ENCODE data around the gene FN3K.
A peak's percentile ranks its signal among the peaks of the same experiment; 100 is the strongest.

FN3K gene

GRCh38 chr17:82716203-82717010 lies 19.0 kb upstream of the FN3K start, which contains the start of gene FN3KRP (continued):
- TF ChIP-seq ZNF394 (tag by site-specific recombination; IDR thresholded peaks at IDR 0.05; ENCODE audit: borderline replicate concordance), result peak; percentile 35; the same call in 1 of the 2 replicates
- TF ChIP-seq ZNF48 (tag by site-specific recombination; IDR thresholded peaks at IDR 0.05), result no peak
- no peak for TF ChIP-seq BCL11B (tag by site-specific recombination; IDR thresholded peaks at IDR 0.05; ENCODE audit: low read depth)
- TF ChIP-seq, protein P1, sequence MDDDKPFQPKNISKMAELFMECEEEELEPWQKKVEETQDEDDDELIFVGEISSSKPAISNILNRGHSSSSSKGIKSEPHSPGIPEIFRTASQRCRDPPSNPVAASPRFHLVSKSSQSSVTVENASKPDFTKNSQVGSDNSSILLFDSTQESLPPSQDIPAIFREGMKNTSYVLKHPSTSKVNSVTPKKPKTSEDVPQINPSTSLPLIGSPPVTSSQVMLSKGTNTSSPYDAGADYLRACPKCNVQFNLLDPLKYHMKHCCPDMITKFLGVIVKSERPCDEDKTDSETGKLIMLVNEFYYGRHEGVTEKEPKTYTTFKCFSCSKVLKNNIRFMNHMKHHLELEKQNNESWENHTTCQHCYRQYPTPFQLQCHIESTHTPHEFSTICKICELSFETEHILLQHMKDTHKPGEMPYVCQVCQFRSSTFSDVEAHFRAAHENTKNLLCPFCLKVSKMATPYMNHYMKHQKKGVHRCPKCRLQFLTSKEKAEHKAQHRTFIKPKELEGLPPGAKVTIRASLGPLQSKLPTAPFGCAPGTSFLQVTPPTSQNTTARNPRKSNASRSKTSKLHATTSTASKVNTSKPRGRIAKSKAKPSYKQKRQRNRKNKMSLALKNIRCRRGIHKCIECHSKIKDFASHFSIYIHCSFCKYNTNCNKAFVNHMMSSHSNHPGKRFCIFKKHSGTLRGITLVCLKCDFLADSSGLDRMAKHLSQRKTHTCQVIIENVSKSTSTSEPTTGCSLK (tag by site-specific recombination; IDR thresholded peaks at IDR 0.05), result no peak
- no peak for TF ChIP-seq ZNF843 (tag by site-specific recombination; IDR thresholded peaks at IDR 0.05)
- no peak for TF ChIP-seq ZBTB21 (tag by site-specific recombination; IDR thresholded peaks at IDR 0.05)
- TF ChIP-seq, protein P2, sequence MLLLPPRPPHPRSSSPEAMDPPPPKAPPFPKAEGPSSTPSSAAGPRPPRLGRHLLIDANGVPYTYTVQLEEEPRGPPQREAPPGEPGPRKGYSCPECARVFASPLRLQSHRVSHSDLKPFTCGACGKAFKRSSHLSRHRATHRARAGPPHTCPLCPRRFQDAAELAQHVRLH (tag by site-specific recombination; IDR thresholded peaks at IDR 0.05), result no peak
- TF ChIP-seq ZNF416 (tag by site-specific recombination; IDR thresholded peaks at IDR 0.05), result no peak
- TF ChIP-seq SCRT1 (tag by site-specific recombination; IDR thresholded peaks at IDR 0.05; ENCODE audit: borderline replicate concordance), result no peak
- TF ChIP-seq ZNF488 (tag by site-specific recombination; IDR thresholded peaks at IDR 0.05), result no peak
- no peak for TF ChIP-seq ZNF747 (tag by site-specific recombination; IDR thresholded peaks at IDR 0.05)
- TF ChIP-seq ZNF223 (tag by site-specific recombination; IDR thresholded peaks at IDR 0.05), result no peak
- TF ChIP-seq ZNF510 (tag by site-specific recombination; IDR thresholded peaks at IDR 0.05; ENCODE audit: insufficient replicate concordance), result no peak
- TF ChIP-seq SP7 (tag by site-specific recombination; IDR thresholded peaks at IDR 0.05), result peak; percentile 19; the same call in 1 of the 2 replicates
- no peak for TF ChIP-seq ZNF514 (tag by site-specific recombination; IDR thresholded peaks at IDR 0.05)
- TF ChIP-seq, protein P3, sequence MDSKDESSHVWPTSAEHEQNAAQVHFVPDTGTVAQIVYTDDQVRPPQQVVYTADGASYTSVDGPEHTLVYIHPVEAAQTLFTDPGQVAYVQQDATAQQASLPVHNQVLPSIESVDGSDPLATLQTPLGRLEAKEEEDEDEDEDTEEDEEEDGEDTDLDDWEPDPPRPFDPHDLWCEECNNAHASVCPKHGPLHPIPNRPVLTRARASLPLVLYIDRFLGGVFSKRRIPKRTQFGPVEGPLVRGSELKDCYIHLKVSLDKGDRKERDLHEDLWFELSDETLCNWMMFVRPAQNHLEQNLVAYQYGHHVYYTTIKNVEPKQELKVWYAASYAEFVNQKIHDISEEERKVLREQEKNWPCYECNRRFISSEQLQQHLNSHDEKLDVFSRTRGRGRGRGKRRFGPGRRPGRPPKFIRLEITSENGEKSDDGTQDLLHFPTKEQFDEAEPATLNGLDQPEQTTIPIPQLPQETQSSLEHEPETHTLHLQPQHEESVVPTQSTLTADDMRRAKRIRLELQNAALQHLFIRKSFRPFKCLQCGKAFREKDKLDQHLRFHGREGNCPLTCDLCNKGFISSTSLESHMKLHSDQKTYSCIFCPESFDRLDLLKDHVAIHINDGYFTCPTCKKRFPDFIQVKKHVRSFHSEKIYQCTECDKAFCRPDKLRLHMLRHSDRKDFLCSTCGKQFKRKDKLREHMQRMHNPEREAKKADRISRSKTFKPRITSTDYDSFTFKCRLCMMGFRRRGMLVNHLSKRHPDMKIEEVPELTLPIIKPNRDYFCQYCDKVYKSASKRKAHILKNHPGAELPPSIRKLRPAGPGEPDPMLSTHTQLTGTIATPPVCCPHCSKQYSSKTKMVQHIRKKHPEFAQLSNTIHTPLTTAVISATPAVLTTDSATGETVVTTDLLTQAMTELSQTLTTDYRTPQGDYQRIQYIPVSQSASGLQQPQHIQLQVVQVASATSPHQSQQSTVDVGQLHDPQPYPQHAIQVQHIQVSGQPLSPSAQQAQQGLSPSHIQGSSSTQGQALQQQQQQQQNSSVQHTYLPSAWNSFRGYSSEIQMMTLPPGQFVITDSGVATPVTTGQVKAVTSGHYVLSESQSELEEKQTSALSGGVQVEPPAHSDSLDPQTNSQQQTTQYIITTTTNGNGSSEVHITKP (tag by site-specific recombination; IDR thresholded peaks at IDR 0.05), result no peak
- no peak for TF ChIP-seq IKZF3 (tag by site-specific recombination; IDR thresholded peaks at IDR 0.05)
- TF ChIP-seq, protein P4, sequence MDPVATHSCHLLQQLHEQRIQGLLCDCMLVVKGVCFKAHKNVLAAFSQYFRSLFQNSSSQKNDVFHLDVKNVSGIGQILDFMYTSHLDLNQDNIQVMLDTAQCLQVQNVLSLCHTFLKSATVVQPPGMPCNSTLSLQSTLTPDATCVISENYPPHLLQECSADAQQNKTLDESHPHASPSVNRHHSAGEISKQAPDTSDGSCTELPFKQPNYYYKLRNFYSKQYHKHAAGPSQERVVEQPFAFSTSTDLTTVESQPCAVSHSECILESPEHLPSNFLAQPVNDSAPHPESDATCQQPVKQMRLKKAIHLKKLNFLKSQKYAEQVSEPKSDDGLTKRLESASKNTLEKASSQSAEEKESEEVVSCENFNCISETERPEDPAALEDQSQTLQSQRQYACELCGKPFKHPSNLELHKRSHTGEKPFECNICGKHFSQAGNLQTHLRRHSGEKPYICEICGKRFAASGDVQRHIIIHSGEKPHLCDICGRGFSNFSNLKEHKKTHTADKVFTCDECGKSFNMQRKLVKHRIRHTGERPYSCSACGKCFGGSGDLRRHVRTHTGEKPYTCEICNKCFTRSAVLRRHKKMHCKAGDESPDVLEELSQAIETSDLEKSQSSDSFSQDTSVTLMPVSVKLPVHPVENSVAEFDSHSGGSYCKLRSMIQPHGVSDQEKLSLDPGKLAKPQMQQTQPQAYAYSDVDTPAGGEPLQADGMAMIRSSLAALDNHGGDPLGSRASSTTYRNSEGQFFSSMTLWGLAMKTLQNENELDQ (tag by site-specific recombination; IDR thresholded peaks at IDR 0.05; ENCODE audit: low read depth), result no peak
- no peak for TF ChIP-seq ZNF221 (tag by site-specific recombination; IDR thresholded peaks at IDR 0.05; ENCODE audit: borderline replicate concordance)
- TF ChIP-seq ZNF324 (tag by site-specific recombination; IDR thresholded peaks at IDR 0.05), result 0 out of 2 replicates have a peak, but pooled peaks have one; percentile 18
- no peak for TF ChIP-seq ZNF423 (tag by site-specific recombination; IDR thresholded peaks at IDR 0.05)
- TF ChIP-seq KLF16 (tag by site-specific recombination; IDR thresholded peaks at IDR 0.05), result peak; percentile 73
- no peak for TF ChIP-seq ZNF146 (tag by site-specific recombination; IDR thresholded peaks at IDR 0.05)
- TF ChIP-seq ZNF426 (tag by site-specific recombination; IDR thresholded peaks at IDR 0.05), result no peak
- TF ChIP-seq GLIS1 (tag by site-specific recombination; IDR thresholded peaks at IDR 0.05), result peak; percentile 33; the same call in 1 of the 2 replicates

Data from HEK293 (cell line).